H9 (cell line): ENCODE data around the gene GPR141. TPM values are rescaled to one million over a fixed set of nuclear protein-coding genes. Genes with fewer than 3 reads are reported as not detected.

Experiments used
- DNase-seq: peaks from one replicate; pipeline ENCODE4 v3.0.0-alpha.2; 2017
- H2AFZ ChIP-seq: one replicate; pipeline ENCODE4 v1.6.1; 2013; ENCODE audit warnings: mild to moderate bottlenecking, low read length, control low read depth, moderate library complexity
- H2AK5ac ChIP-seq: 2 replicates; pipeline ENCODE4 v1.6.1; 2013; ENCODE audit warnings: low read length, control low read depth, mixed read lengths; ENCODE audit not compliant: insufficient read length
- H2BK120ac ChIP-seq: one replicate; pipeline ENCODE4 v1.6.1; 2013; ENCODE audit warnings: low read depth, mild to moderate bottlenecking, low read length, control low read depth, inconsistent platforms; ENCODE audit not compliant: poor library complexity, severe bottlenecking
- H2BK12ac ChIP-seq: 2 replicates; pipeline ENCODE4 v1.6.1; 2013; ENCODE audit warnings: low read length, control low read depth, mixed read lengths, low read depth; ENCODE audit not compliant: insufficient read length
- H2BK15ac ChIP-seq: 2 replicates; pipeline ENCODE4 v1.6.1; 2013; ENCODE audit warnings: low read depth, low read length, control low read depth
- H2BK20ac ChIP-seq: one replicate; pipeline ENCODE4 v1.6.1; 2013; ENCODE audit warnings: low read depth, mild to moderate bottlenecking, low read length, control low read depth, inconsistent platforms; ENCODE audit not compliant: poor library complexity, severe bottlenecking
- H2BK5ac ChIP-seq: 2 replicates; pipeline ENCODE4 v1.6.1; 2013; ENCODE audit warnings: low read length, control low read depth, mixed read lengths; ENCODE audit not compliant: insufficient read length
- H3K14ac ChIP-seq: 2 replicates; pipeline ENCODE4 v1.6.1; 2013; ENCODE audit warnings: low read length, control low read depth; ENCODE audit not compliant: insufficient read depth
- H3K18ac ChIP-seq: 2 replicates; pipeline ENCODE4 v1.6.1; 2013; ENCODE audit warnings: low read depth, mild to moderate bottlenecking, mixed read lengths, low read length, control low read depth; ENCODE audit not compliant: insufficient read length
- H3K23ac ChIP-seq: 2 replicates; pipeline ENCODE4 v1.6.1; 2013; ENCODE audit warnings: low read length, control low read depth, mixed read lengths, low read depth; ENCODE audit not compliant: insufficient read length
- H3K23me2 ChIP-seq: 2 replicates; pipeline ENCODE4 v1.6.1; 2013; ENCODE audit warnings: low read depth, mild to moderate bottlenecking, mixed read lengths, low read length, control low read depth; ENCODE audit not compliant: insufficient read length, poor library complexity, severe bottlenecking
- H3K27ac ChIP-seq: 2 replicates; pipeline ENCODE4 v1.5.1; 2013; ENCODE audit warnings: low read length, control low read depth, mixed read lengths, low read depth; ENCODE audit not compliant: insufficient read length
- H3K27me3 ChIP-seq: 2 replicates; pipeline ENCODE4 v1.6.1; 2013; ENCODE audit warnings: low read length, control low read depth, inconsistent platforms; ENCODE audit not compliant: insufficient read depth
- H3K4ac ChIP-seq: 2 replicates; pipeline ENCODE4 v1.6.1; 2013; ENCODE audit warnings: low read depth, mild to moderate bottlenecking, control low read depth, inconsistent platforms, low read length, moderate library complexity
- H3K4me1 ChIP-seq: 2 replicates; pipeline ENCODE4 v1.6.1; 2013; ENCODE audit warnings: low read length, control low read depth, inconsistent platforms; ENCODE audit not compliant: insufficient read depth
- H3K4me2 ChIP-seq: 2 replicates; pipeline ENCODE4 v1.6.1; 2013; ENCODE audit warnings: low read length, control low read depth, mixed read lengths; ENCODE audit not compliant: insufficient read length, insufficient read depth
- H3K56ac ChIP-seq: 2 replicates; pipeline ENCODE4 v1.6.1; 2013; ENCODE audit warnings: low read depth, mild to moderate bottlenecking, mixed read lengths, low read length, control low read depth; ENCODE audit not compliant: insufficient read length
- H3K79me1 ChIP-seq: 2 replicates; pipeline ENCODE4 v1.6.1; 2013; ENCODE audit warnings: low read depth, mild to moderate bottlenecking, moderate library complexity, low read length, control low read depth, inconsistent platforms; ENCODE audit not compliant: insufficient read depth, poor library complexity, severe bottlenecking
- H3K79me2 ChIP-seq: 2 replicates; pipeline ENCODE4 v1.6.1; 2013; ENCODE audit warnings: low read length, control low read depth, inconsistent platforms; ENCODE audit not compliant: insufficient read depth
- H3K9ac ChIP-seq: 2 replicates; pipeline ENCODE4 v1.6.1; 2013; ENCODE audit warnings: low read length, control low read depth, mixed read lengths; ENCODE audit not compliant: insufficient read length; ENCODE audit errors: extremely low read depth
- H3K9me3 ChIP-seq: one replicate; pipeline ENCODE4 v1.6.1; 2013; ENCODE audit warnings: low read depth, low read length, inconsistent platforms; ENCODE audit not compliant: control insufficient read depth
- H3T11ph ChIP-seq: one replicate; pipeline ENCODE4 v1.6.1; 2013; ENCODE audit warnings: mild to moderate bottlenecking, low read length, control low read depth, inconsistent platforms
- H4K20me1 ChIP-seq: one replicate; pipeline ENCODE4 v1.6.1; 2013; ENCODE audit not compliant: control insufficient read depth, insufficient read length, insufficient read depth
- H4K5ac ChIP-seq: 2 replicates; pipeline ENCODE4 v1.6.1; 2013; ENCODE audit warnings: low read depth, mild to moderate bottlenecking, mixed read lengths, low read length, control low read depth; ENCODE audit not compliant: insufficient read length
- H4K8ac ChIP-seq: replicated peaks from 2 replicates; pipeline ENCODE4 v1.6.1; 2013; ENCODE audit warnings: low read length, control low read depth, mixed read lengths, low read depth; ENCODE audit not compliant: insufficient read length
- H4K91ac ChIP-seq: 2 replicates; pipeline ENCODE4 v1.6.1; 2013; ENCODE audit warnings: low read depth, mild to moderate bottlenecking, moderate library complexity, mixed read lengths, low read length, control low read depth; ENCODE audit not compliant: insufficient read length
- H3K27ac Mint-ChIP-seq, 3 experiments: 2 replicates in 2 of 3; 3 replicates in 1 of 3; pipeline ENCODE4 v1.8.0; 2020 to 2021; ENCODE audit warnings: mixed read lengths in 3 of 3, mild to moderate bottlenecking in 1 of 3, moderate library complexity in 1 of 3
- H3K27me3 Mint-ChIP-seq: 2 replicates; pipeline ENCODE4 v1.8.0; 2021; ENCODE audit warnings: low read depth, mild to moderate bottlenecking, moderate library complexity, mixed read lengths
- H3K36me3 Mint-ChIP-seq, 3 experiments: 2 replicates in 2 of 3; 3 replicates in 1 of 3; pipeline ENCODE4 v1.8.0; 2020 to 2021; ENCODE audit warnings: low read depth in 3 of 3, mixed read lengths in 3 of 3; ENCODE audit not compliant: insufficient read depth in 1 of 3
- H3K4me1 Mint-ChIP-seq, 2 experiments: 2 replicates each; pipeline ENCODE4 v1.8.0; 2020; ENCODE audit warnings: mixed read lengths in 2 of 2
- H3K4me3 Mint-ChIP-seq, 2 experiments: 2 replicates in 1 of 2; 3 replicates in 1 of 2; pipeline ENCODE4 v1.8.0; 2020 to 2021; ENCODE audit warnings: mild to moderate bottlenecking in 2 of 2, mixed read lengths in 2 of 2, moderate library complexity in 1 of 2
- H3K9me3 Mint-ChIP-seq, 2 experiments: 2 replicates in 1 of 2; 3 replicates in 1 of 2; pipeline ENCODE4 v1.8.0; 2020; ENCODE audit warnings: mild to moderate bottlenecking in 2 of 2, mixed read lengths in 2 of 2, moderate library complexity in 1 of 2
- CTCF ChIP-seq: fragments of 200-600 bp; sonication (generic); conservative IDR thresholded peaks from 3 replicates; pipeline ENCODE4 v1.8.0; 2021; ENCODE audit warnings: antibody characterized with exemption, mild to moderate bottlenecking
- WGBS: extraction: QIAGEN DNeasy Blood & Tissue Kit; methylation state at CpG from one replicate; pipeline ENCODE4 v1.1.7; 2013; ENCODE audit warnings: missing lambda C conversion rate, low lambda C conversion rate, mixed read lengths; ENCODE audit not compliant: insufficient read length; ENCODE audit errors: extremely low coverage; 5-methylcytosine and 5-hydroxymethylcytosine counted together
- total RNA-seq: library from RNA; stranded (reverse); gene quantifications from 2 replicates; pipeline ENCODE4 v1.2.1, GENCODE V29; 2021

GPR141 gene
- total RNA-seq, 1 experiment from 2014 or later: 0.50 TPM

DNA sequence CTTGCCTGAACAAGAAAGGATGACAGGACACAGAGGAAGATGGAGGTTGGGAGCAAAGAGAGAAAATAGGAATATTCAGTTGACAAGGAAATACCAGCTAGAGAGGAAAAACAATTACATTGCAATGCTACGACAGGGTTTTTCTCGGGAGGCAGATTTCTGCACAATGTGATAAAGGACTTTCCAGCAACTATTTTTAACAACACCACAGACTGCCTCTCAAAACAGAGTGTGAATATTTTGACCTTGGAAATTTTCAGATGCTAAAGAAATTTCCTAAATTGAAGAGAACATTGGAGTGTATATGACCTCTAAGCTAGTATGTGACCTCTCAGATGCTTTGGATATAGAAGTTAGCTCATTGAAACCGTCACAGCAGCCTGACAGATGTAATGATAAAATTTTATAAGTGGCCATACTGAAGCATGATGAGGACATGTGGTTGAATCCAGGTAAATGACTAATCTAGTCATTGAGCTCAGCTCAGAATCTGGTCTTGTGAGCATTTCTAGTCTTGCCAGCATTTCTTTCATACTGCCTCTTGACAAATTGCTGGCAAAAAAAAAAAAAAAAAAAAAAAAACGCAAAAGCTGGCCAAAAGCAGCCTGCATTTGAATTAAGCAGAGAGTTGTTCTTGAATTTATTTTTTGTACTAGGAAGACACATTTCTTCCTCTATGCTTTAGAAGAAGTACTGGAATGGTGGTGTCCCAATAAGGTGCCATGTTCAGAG is 24.4 kb downstream of the GPR141 start:
- no peak overlapping the region for H3K4me2 ChIP-seq
- H4K91ac ChIP-seq: no peak overlapping the region
- no peaks in the 10 kb centered on the region for H3K27me3 Mint-ChIP-seq
- no peaks in the 10 kb centered on the region for H3K79me2 ChIP-seq
- no peak overlapping the region for H3K4ac ChIP-seq
- no peaks in the 10 kb centered on the region for H3K9me3 Mint-ChIP-seq
- H4K8ac ChIP-seq: no peak overlapping the region
- WGBS: no CpG with 5 or more reads among the region's 4 CpGs
- H3K9me3 ChIP-seq: no peaks in the 10 kb centered on the region
- H3T11ph ChIP-seq: no peak overlapping the region
- no peaks in the 10 kb centered on the region for H3K79me1 ChIP-seq
- H2BK20ac ChIP-seq: no peak overlapping the region
- H2BK120ac ChIP-seq: no peak overlapping the region
- H3K4me3 Mint-ChIP-seq: no peak overlapping the region
- TF ChIP-seq CTCF: no peak
- H3K9ac ChIP-seq: no peak overlapping the region
- no peaks in the 10 kb centered on the region for H4K20me1 ChIP-seq
- H3K27me3 ChIP-seq: no peaks in the 10 kb centered on the region
- H4K5ac ChIP-seq: no peak overlapping the region
- H3K27ac ChIP-seq: no peak overlapping the region
- H3K18ac ChIP-seq: no peak overlapping the region
- H2BK15ac ChIP-seq: no peak overlapping the region
- no peak overlapping the region for H3K23ac ChIP-seq
- H2AK5ac ChIP-seq: no peak overlapping the region
- no peak overlapping the region for H2BK5ac ChIP-seq
- H2AFZ ChIP-seq: no peak overlapping the region
- no peak overlapping the region for H3K56ac ChIP-seq
- H3K4me1 Mint-ChIP-seq: peaks cover 29 to 39% of the 10 kb centered on the region in 2 experiments
- no peak overlapping the region for H2BK12ac ChIP-seq
- H3K27ac Mint-ChIP-seq: no peak overlapping the region; a peak in 1 of 7 replicates
- peaks cover 8% of the 10 kb centered on the region for H3K4me1 ChIP-seq
- H3K23me2 ChIP-seq: no peaks in the 10 kb centered on the region
- DNase-seq: no peak
- no peaks in the 10 kb centered on the region for H3K36me3 Mint-ChIP-seq
- H3K14ac ChIP-seq: no peak overlapping the region
